Measurements from ENCODE around the gene PRSS58.

Gene PRSS58

GRCh38 chr7:142257958-142258357 is at the start of gene PRSS58:
PRSS58 (minus strand) TSS chr7:142258058; CDS start chr7:142257707, 351 bp downstream.
- TF ChIP-seq GATA3 (IDR thresholded peaks at IDR 0.05; ENCODE audit: low read depth, low read length): no peak
- no peak for TF ChIP-seq GATA2 (IDR thresholded peaks at IDR 0.05; ENCODE audit: low read depth, low read length)

- TF ChIP-seq GATA2 (IDR thresholded peaks at IDR 0.05; ENCODE audit: low read depth, low read length) (no peak), GATA3 (IDR thresholded peaks at IDR 0.05; ENCODE audit: low read depth, low read length) (no peak)
These were observed 49.5 kb upstream of the PRSS58 start for GRCh38 chr7:142307246-142307900.

- TF ChIP-seq GATA3 (IDR thresholded peaks at IDR 0.05; ENCODE audit: low read depth, low read length) (no peak), GATA2 (IDR thresholded peaks at IDR 0.05; ENCODE audit: low read depth, low read length) (no peak)
These were observed 45.8 kb upstream of the PRSS58 start for GRCh38 chr7:142303650-142304049.

GRCh38 chr7:142301923-142302550 is 44.2 kb upstream of the PRSS58 start:
- TF ChIP-seq GATA3 (IDR thresholded peaks at IDR 0.05; ENCODE audit: low read depth, low read length) (no peak), GATA2 (IDR thresholded peaks at IDR 0.05; ENCODE audit: low read depth, low read length) (no peak)

- TF ChIP-seq GATA2 (IDR thresholded peaks at IDR 0.05; ENCODE audit: low read depth, low read length): no peak
- TF ChIP-seq GATA3 (IDR thresholded peaks at IDR 0.05; ENCODE audit: low read depth, low read length): no peak
These were observed 43.4 kb upstream of the PRSS58 start for GRCh38 chr7:142301299-142301698.

GRCh38 chr7:142300689-142301088 is 42.8 kb upstream of the PRSS58 start:
- no peak for TF ChIP-seq GATA3 (IDR thresholded peaks at IDR 0.05; ENCODE audit: low read depth, low read length)
- no peak for TF ChIP-seq GATA2 (IDR thresholded peaks at IDR 0.05; ENCODE audit: low read depth, low read length)

- TF ChIP-seq GATA2 (IDR thresholded peaks at IDR 0.05; ENCODE audit: low read depth, low read length) (no peak), GATA3 (IDR thresholded peaks at IDR 0.05; ENCODE audit: low read depth, low read length) (no peak)
These were observed 41.5 kb upstream of the PRSS58 start for GRCh38 chr7:142299237-142299781.

GRCh38 chr7:142298627-142299026 is 40.8 kb upstream of the PRSS58 start:
- TF ChIP-seq GATA3 (IDR thresholded peaks at IDR 0.05; ENCODE audit: low read depth, low read length) (no peak), GATA2 (IDR thresholded peaks at IDR 0.05; ENCODE audit: low read depth, low read length) (no peak)

GRCh38 chr7:142298009-142298408 is 40.2 kb upstream of the PRSS58 start:
- TF ChIP-seq GATA3 (IDR thresholded peaks at IDR 0.05; ENCODE audit: low read depth, low read length) (no peak), GATA2 (IDR thresholded peaks at IDR 0.05; ENCODE audit: low read depth, low read length) (no peak)

GRCh38 chr7:142280263-142280662 is 22.4 kb upstream of the PRSS58 start:
- TF ChIP-seq GATA2 (IDR thresholded peaks at IDR 0.05; ENCODE audit: low read depth, low read length) (no peak), GATA3 (IDR thresholded peaks at IDR 0.05; ENCODE audit: low read depth, low read length) (no peak)

GRCh38 chr7:142279601-142280000 is 21.7 kb upstream of the PRSS58 start:
- TF ChIP-seq GATA3 (IDR thresholded peaks at IDR 0.05; ENCODE audit: low read depth, low read length): no peak
- no peak for TF ChIP-seq GATA2 (IDR thresholded peaks at IDR 0.05; ENCODE audit: low read depth, low read length)

- TF ChIP-seq GATA2 (IDR thresholded peaks at IDR 0.05; ENCODE audit: low read depth, low read length) (no peak), GATA3 (IDR thresholded peaks at IDR 0.05; ENCODE audit: low read depth, low read length) (no peak)
These were observed 17.2 kb upstream of the PRSS58 start for GRCh38 chr7:142275028-142275427.

- no peak for TF ChIP-seq GATA2 (IDR thresholded peaks at IDR 0.05; ENCODE audit: low read depth, low read length)
- TF ChIP-seq GATA3 (IDR thresholded peaks at IDR 0.05; ENCODE audit: low read depth, low read length): no peak
These were observed 15.0 kb upstream of the PRSS58 start for GRCh38 chr7:142272841-142273240.

GRCh38 chr7:142263598-142264380 is 5.9 kb upstream of the PRSS58 start:
- TF ChIP-seq GATA3 (IDR thresholded peaks at IDR 0.05; ENCODE audit: low read depth, low read length): no peak

Data from SH-SY5Y (cell line).